ENCODE measurements around the gene DOCK4. TPM values are rescaled to one million over a fixed set of nuclear protein-coding genes. Genes with fewer than 3 reads are reported as not detected.
"Not testable (repeated sequence)": the region's sequence is repeated elsewhere in the genome, so short reads cannot be mapped to it uniquely, and the experiment has no call there.

DOCK4 gene
- total RNA-seq, 1 donor from 2014 or later: 0.73 TPM

GRCh38 chr7:112129655-112130323 lies 76.4 kb downstream of the DOCK4 start:
- no peaks in the 10 kb centered on the region for H3K4me1 Mint-ChIP-seq
- no peak overlapping the region for H3K27ac Mint-ChIP-seq
- no peaks in the 10 kb centered on the region for H3K9me3 Mint-ChIP-seq
- TF ChIP-seq, protein P1, sequence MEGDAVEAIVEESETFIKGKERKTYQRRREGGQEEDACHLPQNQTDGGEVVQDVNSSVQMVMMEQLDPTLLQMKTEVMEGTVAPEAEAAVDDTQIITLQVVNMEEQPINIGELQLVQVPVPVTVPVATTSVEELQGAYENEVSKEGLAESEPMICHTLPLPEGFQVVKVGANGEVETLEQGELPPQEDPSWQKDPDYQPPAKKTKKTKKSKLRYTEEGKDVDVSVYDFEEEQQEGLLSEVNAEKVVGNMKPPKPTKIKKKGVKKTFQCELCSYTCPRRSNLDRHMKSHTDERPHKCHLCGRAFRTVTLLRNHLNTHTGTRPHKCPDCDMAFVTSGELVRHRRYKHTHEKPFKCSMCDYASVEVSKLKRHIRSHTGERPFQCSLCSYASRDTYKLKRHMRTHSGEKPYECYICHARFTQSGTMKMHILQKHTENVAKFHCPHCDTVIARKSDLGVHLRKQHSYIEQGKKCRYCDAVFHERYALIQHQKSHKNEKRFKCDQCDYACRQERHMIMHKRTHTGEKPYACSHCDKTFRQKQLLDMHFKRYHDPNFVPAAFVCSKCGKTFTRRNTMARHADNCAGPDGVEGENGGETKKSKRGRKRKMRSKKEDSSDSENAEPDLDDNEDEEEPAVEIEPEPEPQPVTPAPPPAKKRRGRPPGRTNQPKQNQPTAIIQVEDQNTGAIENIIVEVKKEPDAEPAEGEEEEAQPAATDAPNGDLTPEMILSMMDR (IDR thresholded peaks at IDR 0.05): no peak
- intact Hi-C loops (cut with micrococcal nuclease): no loop called here
- H3K27me3 Mint-ChIP-seq: no peaks in the 10 kb centered on the region
- no peaks in the 10 kb centered on the region for H3K36me3 Mint-ChIP-seq (ENCODE audit: low read depth)
- no peak overlapping the region for H3K4me3 Mint-ChIP-seq
- CTCF ChIA-PET: no interaction called here
- POLR2A ChIA-PET: no interaction called here
- DNase-seq: no peak
- ATAC-seq (ENCODE audit: low read depth): no peak

DNA sequence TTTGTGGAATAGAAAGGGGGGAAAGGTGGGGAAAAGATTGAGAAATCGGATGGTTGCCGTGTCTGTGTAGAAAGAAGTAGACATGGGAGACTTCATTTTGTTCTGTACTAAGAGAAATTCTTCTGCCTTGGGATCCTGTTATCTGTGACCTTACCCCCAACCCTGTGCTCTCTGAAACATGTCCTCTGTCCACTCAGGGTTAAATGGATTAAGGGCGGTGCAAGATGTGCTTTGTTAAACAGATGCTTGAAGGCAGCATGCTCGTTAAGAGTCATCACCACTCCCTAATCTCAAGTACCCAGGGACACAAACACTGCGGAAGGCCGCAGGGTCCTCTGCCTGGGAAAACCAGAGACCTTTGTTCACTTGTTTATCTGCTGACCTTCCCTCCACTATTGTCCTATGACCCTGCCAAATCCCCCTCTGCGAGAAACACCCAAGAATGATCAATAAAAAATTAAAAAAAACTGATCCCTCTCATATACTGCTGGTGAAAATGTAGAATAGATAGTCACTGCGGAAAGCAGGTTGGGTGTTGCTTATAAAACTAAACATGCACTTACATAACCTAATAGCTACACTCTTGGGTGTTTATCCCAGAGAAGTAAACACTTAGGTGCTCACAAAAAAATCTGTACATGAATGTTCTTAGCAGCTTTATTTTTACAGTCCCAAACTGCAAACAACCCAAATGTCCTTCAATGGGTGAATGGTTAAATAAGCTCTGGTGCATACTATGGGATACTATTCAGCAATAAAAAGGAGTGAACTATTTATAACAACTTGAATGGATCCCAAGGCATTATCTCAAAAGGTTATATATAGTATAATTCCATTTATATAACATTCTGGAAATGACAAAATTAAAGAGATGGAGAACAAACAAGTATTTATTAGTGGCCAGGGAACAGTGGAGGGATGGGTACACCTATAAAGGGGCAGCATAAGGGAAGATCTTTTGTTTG lies 77.5 kb downstream of the DOCK4 start:
- POLR2A ChIA-PET; CTCF ChIA-PET; intact Hi-C loops (cut with micrococcal nuclease); H3K4me3 Mint-ChIP-seq; H3K27me3 Mint-ChIP-seq; H3K9me3 Mint-ChIP-seq; H3K27ac Mint-ChIP-seq; DNase-seq; H3K36me3 Mint-ChIP-seq (ENCODE audit: low read depth); ATAC-seq (ENCODE audit: low read depth); H3K4me1 Mint-ChIP-seq: not testable (repeated sequence)

DNA sequence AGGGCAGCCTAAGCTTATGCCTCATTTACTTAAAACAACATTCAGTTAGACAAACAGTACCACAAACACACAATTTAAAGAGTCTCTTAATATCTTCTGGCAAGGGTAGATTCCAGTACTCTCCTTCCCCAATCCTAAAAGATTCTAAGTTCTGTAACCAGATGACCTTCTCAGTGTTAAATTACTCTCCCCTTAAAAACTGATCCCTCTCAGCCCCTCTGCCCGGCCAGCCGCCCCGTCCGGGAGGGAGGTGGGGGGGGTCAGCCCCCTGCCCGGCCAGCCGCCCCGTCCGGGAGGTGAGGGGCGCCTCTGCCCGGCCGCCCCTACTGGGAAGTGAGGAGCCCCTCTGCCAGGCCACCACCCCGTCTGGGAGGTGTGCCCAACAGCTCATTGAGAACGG lies 78.2 kb downstream of the DOCK4 start:
- H3K27ac Mint-ChIP-seq; H3K9me3 Mint-ChIP-seq; H3K36me3 Mint-ChIP-seq (ENCODE audit: low read depth); H3K4me3 Mint-ChIP-seq; ATAC-seq (ENCODE audit: low read depth); POLR2A ChIA-PET; H3K27me3 Mint-ChIP-seq; CTCF ChIA-PET; intact Hi-C loops (cut with micrococcal nuclease); DNase-seq; H3K4me1 Mint-ChIP-seq: not testable (repeated sequence)

GRCh38 chr7:112125250-112125649 lies 80.9 kb downstream of the DOCK4 start:
- TF ChIP-seq, protein P1 (IDR thresholded peaks at IDR 0.05): no peak
- POLR2A ChIA-PET: no interaction called here
- CTCF ChIA-PET: no interaction called here

GRCh38 chr7:112124061-112124766 lies 82.0 kb downstream of the DOCK4 start:
- Mint-ChIP-seq H3K27me3 (no peaks in the 10 kb centered on the region), H3K9me3 (no peaks in the 10 kb centered on the region)
- ATAC-seq (ENCODE audit: low read depth): no peak

More at GRCh38 chr7:112125250-112125649, 80.9 kb downstream of the DOCK4 start:
- Mint-ChIP-seq H3K36me3 (ENCODE audit: low read depth) (no peaks in the 10 kb centered on the region), H3K27ac (no peak overlapping the region), H3K9me3 (no peaks in the 10 kb centered on the region), H3K4me1 (no peaks in the 10 kb centered on the region), H3K27me3 (no peaks in the 10 kb centered on the region), H3K4me3 (no peak overlapping the region)
- DNase-seq: no peak
- no peak for ATAC-seq (ENCODE audit: low read depth)
- intact Hi-C loops (cut with micrococcal nuclease): no loop called here

More at GRCh38 chr7:112124061-112124766, 82.0 kb downstream of the DOCK4 start:
- H3K36me3 Mint-ChIP-seq (ENCODE audit: low read depth): no peaks in the 10 kb centered on the region
- DNase-seq: no peak
- intact Hi-C loops (cut with micrococcal nuclease): no loop called here
- no peaks in the 10 kb centered on the region for H3K4me1 Mint-ChIP-seq
- ChIA-PET POLR2A (no interaction called here), CTCF (no interaction called here)
- TF ChIP-seq, protein P1 (IDR thresholded peaks at IDR 0.05): no peak
- H3K4me3 Mint-ChIP-seq: no peak overlapping the region
- H3K27ac Mint-ChIP-seq: no peak overlapping the region
